Measurements from ENCODE around the gene LRRC46.
A peak's percentile ranks its signal among the peaks of the same experiment; 100 is the strongest.

The LRRC46 gene

GRCh38 chr17:47823519-47823918, 8.0 kb upstream of the LRRC46 start:
- Histone ChIP-seq H3K9me3 (ENCODE audit: low read length) (no peaks in the 10 kb centered on the region), H3K4me3 (ENCODE audit: low read length) (no peak overlapping the region), H3K27me3 (ENCODE audit: insufficient read depth, low read length) (no peaks in the 10 kb centered on the region), H3K4me1 (ENCODE audit: insufficient read depth, low read length) (peaks cover 15% of the 10 kb centered on the region), H3K36me3 (ENCODE audit: insufficient read depth, low read length) (peaks cover 39% of the 10 kb centered on the region), H2AFZ (ENCODE audit: low read depth, low read length) (no peak overlapping the region)

GRCh38 chr17:47829870-47830269, 1.6 kb upstream of the LRRC46 start:
- Histone ChIP-seq H2AFZ (ENCODE audit: low read depth, low read length) (no peak overlapping the region), H3K9me3 (ENCODE audit: low read length) (no peaks in the 10 kb centered on the region), H3K4me3 (ENCODE audit: low read length) (no peak overlapping the region), H3K27me3 (ENCODE audit: insufficient read depth, low read length) (no peaks in the 10 kb centered on the region), H3K36me3 (ENCODE audit: insufficient read depth, low read length) (peaks cover 26% of the 10 kb centered on the region), H3K4me1 (ENCODE audit: insufficient read depth, low read length) (peaks cover 14% of the 10 kb centered on the region)

GRCh38 chr17:47830396-47831002, 971 bp upstream of the LRRC46 start:
- Histone ChIP-seq H3K4me3 (ENCODE audit: low read length) (peak overlapping the region; percentile 80), H2AFZ (ENCODE audit: low read depth, low read length) (no peak overlapping the region), H3K9me3 (ENCODE audit: low read length) (no peaks in the 10 kb centered on the region), H3K36me3 (ENCODE audit: insufficient read depth, low read length) (peaks cover 22% of the 10 kb centered on the region), H3K27me3 (ENCODE audit: insufficient read depth, low read length) (no peaks in the 10 kb centered on the region), H3K4me1 (ENCODE audit: insufficient read depth, low read length) (peaks cover 14% of the 10 kb centered on the region)

- Histone ChIP-seq H3K9me3 (ENCODE audit: low read length) (no peaks in the 10 kb centered on the region), H2AFZ (ENCODE audit: low read depth, low read length) (peak overlapping the region; percentile 19), H3K4me3 (ENCODE audit: low read length) (peak overlapping the region; percentile 80), H3K27me3 (ENCODE audit: insufficient read depth, low read length) (no peaks in the 10 kb centered on the region), H3K4me1 (ENCODE audit: insufficient read depth, low read length) (peaks cover 14% of the 10 kb centered on the region), H3K36me3 (ENCODE audit: insufficient read depth, low read length) (peaks cover 21% of the 10 kb centered on the region)
These were observed 461 bp downstream of the LRRC46 start for GRCh38 chr17:47831934-47832327.

GRCh38 chr17:47834756-47835155, 3.3 kb downstream of the LRRC46 start:
- no peak overlapping the region for H3K4me3 ChIP-seq (ENCODE audit: low read length)
- peaks cover 10% of the 10 kb centered on the region for H3K36me3 ChIP-seq (ENCODE audit: insufficient read depth, low read length)
- no peaks in the 10 kb centered on the region for H3K9me3 ChIP-seq (ENCODE audit: low read length)
- peaks cover 14% of the 10 kb centered on the region for H3K4me1 ChIP-seq (ENCODE audit: insufficient read depth, low read length)
- no peaks in the 10 kb centered on the region for H3K27me3 ChIP-seq (ENCODE audit: insufficient read depth, low read length)
- no peak overlapping the region for H2AFZ ChIP-seq (ENCODE audit: low read depth, low read length)

GRCh38 chr17:47836601-47837000, 5.1 kb downstream of the LRRC46 start:
- Histone ChIP-seq H2AFZ (ENCODE audit: low read depth, low read length) (no peak overlapping the region), H3K9me3 (ENCODE audit: low read length) (no peaks in the 10 kb centered on the region), H3K4me1 (ENCODE audit: insufficient read depth, low read length) (peaks cover 16% of the 10 kb centered on the region), H3K36me3 (ENCODE audit: insufficient read depth, low read length) (peaks cover 10% of the 10 kb centered on the region), H3K4me3 (ENCODE audit: low read length) (no peak overlapping the region), H3K27me3 (ENCODE audit: insufficient read depth, low read length) (no peaks in the 10 kb centered on the region)

- no peaks in the 10 kb centered on the region for H3K27me3 ChIP-seq (ENCODE audit: insufficient read depth, low read length)
- no peak overlapping the region for H3K4me3 ChIP-seq (ENCODE audit: low read length)
- peaks cover 10% of the 10 kb centered on the region for H3K36me3 ChIP-seq (ENCODE audit: insufficient read depth, low read length)
- H3K4me1 ChIP-seq (ENCODE audit: insufficient read depth, low read length) = peaks cover 13% of the 10 kb centered on the region
- no peak overlapping the region for H2AFZ ChIP-seq (ENCODE audit: low read depth, low read length)
- no peaks in the 10 kb centered on the region for H3K9me3 ChIP-seq (ENCODE audit: low read length)
These were observed 6.0 kb downstream of the LRRC46 start for GRCh38 chr17:47837401-47838039.

GRCh38 chr17:47838636-47839035, 7.2 kb downstream of the LRRC46 start:
- H3K27me3 ChIP-seq (ENCODE audit: insufficient read depth, low read length) = no peaks in the 10 kb centered on the region
- no peak overlapping the region for H3K4me3 ChIP-seq (ENCODE audit: low read length)
- H2AFZ ChIP-seq (ENCODE audit: low read depth, low read length) = no peak overlapping the region
- H3K36me3 ChIP-seq (ENCODE audit: insufficient read depth, low read length) = peaks cover 10% of the 10 kb centered on the region
- H3K9me3 ChIP-seq (ENCODE audit: low read length) = no peaks in the 10 kb centered on the region
- peaks cover 17% of the 10 kb centered on the region for H3K4me1 ChIP-seq (ENCODE audit: insufficient read depth, low read length)

GRCh38 chr17:47839071-47839470, 7.6 kb downstream of the LRRC46 start:
- peaks cover 17% of the 10 kb centered on the region for H3K4me1 ChIP-seq (ENCODE audit: insufficient read depth, low read length)

GRCh38 chr17:47840001-47840741, 8.7 kb downstream of the LRRC46 start:
- Histone ChIP-seq H3K36me3 (ENCODE audit: insufficient read depth, low read length) (peaks cover 10% of the 10 kb centered on the region), H3K9me3 (ENCODE audit: low read length) (no peaks in the 10 kb centered on the region), H2AFZ (ENCODE audit: low read depth, low read length) (peak overlapping the region; percentile 69), H3K4me3 (ENCODE audit: low read length) (peak overlapping the region; percentile 68), H3K27me3 (ENCODE audit: insufficient read depth, low read length) (peaks cover 12% of the 10 kb centered on the region), H3K4me1 (ENCODE audit: insufficient read depth, low read length) (peaks cover 17% of the 10 kb centered on the region)

More at GRCh38 chr17:47839071-47839470, 7.6 kb downstream of the LRRC46 start:
- H3K27me3 ChIP-seq (ENCODE audit: insufficient read depth, low read length) = peaks cover 1% of the 10 kb centered on the region
- no peak overlapping the region for H3K4me3 ChIP-seq (ENCODE audit: low read length)
- H2AFZ ChIP-seq (ENCODE audit: low read depth, low read length) = no peak overlapping the region
- H3K9me3 ChIP-seq (ENCODE audit: low read length) = no peaks in the 10 kb centered on the region
- peaks cover 10% of the 10 kb centered on the region for H3K36me3 ChIP-seq (ENCODE audit: insufficient read depth, low read length)

GRCh38 chr17:47840742-47841487, 9.4 kb downstream of the LRRC46 start, which contains the start of gene SCRN2:
Gene SCRN2, minus strand, starts transcription at chr17:47841273. Its CDS starts 430 bp downstream, at chr17:47840843.
- Histone ChIP-seq H2AFZ (ENCODE audit: low read depth, low read length) (peak within 1 kb of the TSS; percentile 69), H3K9me3 (ENCODE audit: low read length) (no peaks in the 10 kb centered on the region), H3K27me3 (ENCODE audit: insufficient read depth, low read length) (peaks cover 20% of the 10 kb centered on the region), H3K36me3 (ENCODE audit: insufficient read depth, low read length) (peaks cover 6% of the 10 kb centered on the region), H3K4me3 (ENCODE audit: low read length) (peak within 1 kb of the TSS; percentile 68), H3K4me1 (ENCODE audit: insufficient read depth, low read length) (peaks cover 20% of the 10 kb centered on the region)

- H3K27me3 ChIP-seq (ENCODE audit: insufficient read depth, low read length) = peaks cover 28% of the 10 kb centered on the region
- H3K4me1 ChIP-seq (ENCODE audit: insufficient read depth, low read length) = peaks cover 28% of the 10 kb centered on the region
- no peaks in the 10 kb centered on the region for H3K9me3 ChIP-seq (ENCODE audit: low read length)
- peak overlapping the region; percentile 68 for H3K4me3 ChIP-seq (ENCODE audit: low read length)
- peaks cover under 1% of the 10 kb centered on the region for H3K36me3 ChIP-seq (ENCODE audit: insufficient read depth, low read length)
- H2AFZ ChIP-seq (ENCODE audit: low read depth, low read length) = peak overlapping the region; percentile 69
These were observed 10.2 kb downstream of the LRRC46 start for GRCh38 chr17:47841488-47842291.

Data from neuron (in vitro differentiated cells).